WTC11 (cell line): ENCODE data around the gene ZNF576. TPM values are rescaled to one million over a fixed set of nuclear protein-coding genes. Genes with fewer than 3 reads are reported as not detected.

Experiments used
- ATAC-seq: fragments of 200-7000 bp; cut with Tn5 transposase; 2 replicates; pipeline ENCODE4 v1.10.0; 2021; ENCODE audit warnings: mild to moderate bottlenecking, moderate library complexity
- CTCF ChIA-PET: fragments of 300-600 bp; sonication (Branson Sonifier 250); formaldehyde crosslinking; loops from one replicate; lab custom pipeline; 2021; ENCODE audit warnings: antibody characterized with exemption; lab: Charles Lee
- POLR2A ChIA-PET: fragments of 350-600 bp; sonication (Branson Sonifier 250); formaldehyde crosslinking; loops from one replicate; lab custom pipeline; 2021; ENCODE audit warnings: antibody characterized with exemption; lab: Charles Lee
- DNase-seq: peaks from one replicate; pipeline ENCODE4 v3.0.0; 2021; ENCODE audit warnings: low spot score
- H3K27ac Mint-ChIP-seq: 2 replicates; pipeline ENCODE4 v1.8.0; 2021; ENCODE audit warnings: mixed read lengths
- H3K27me3 Mint-ChIP-seq: 2 replicates; pipeline ENCODE4 v1.8.0; 2021; ENCODE audit warnings: low read depth, mild to moderate bottlenecking, moderate library complexity, mixed read lengths
- H3K36me3 Mint-ChIP-seq: 2 replicates; pipeline ENCODE4 v1.8.0; 2021; ENCODE audit warnings: mixed read lengths
- H3K4me1 Mint-ChIP-seq: 2 replicates; pipeline ENCODE4 v1.8.0; 2022; ENCODE audit warnings: mixed read lengths
- H3K4me3 Mint-ChIP-seq: 2 replicates; pipeline ENCODE4 v1.8.0; 2021; ENCODE audit warnings: mild to moderate bottlenecking, moderate library complexity, mixed read lengths
- H3K9me3 Mint-ChIP-seq: 2 replicates; pipeline ENCODE4 v1.8.0; 2021; ENCODE audit warnings: mixed read lengths
- ATF1 ChIP-seq: sonication (generic); formaldehyde crosslinking; IDR thresholded peaks from 2 replicates; pipeline ENCODE4 v1.8.1; 2023; ENCODE audit warnings: mild to moderate bottlenecking, moderate library complexity, missing genetic modification reagents
- CREM ChIP-seq: sonication (generic); formaldehyde crosslinking; IDR thresholded peaks from 2 replicates; pipeline ENCODE4 v1.8.1; 2022; ENCODE audit warnings: mild to moderate bottlenecking, missing genetic modification reagents, moderate library complexity
- ETV6 ChIP-seq: sonication (generic); formaldehyde crosslinking; IDR thresholded peaks from 2 replicates; pipeline ENCODE4 v1.8.1; 2022; ENCODE audit warnings: mild to moderate bottlenecking, missing genetic modification reagents
- FOXP1 ChIP-seq: sonication (generic); formaldehyde crosslinking; IDR thresholded peaks from 2 replicates; pipeline ENCODE4 v1.8.0; 2022; ENCODE audit warnings: missing genetic modification reagents, mild to moderate bottlenecking, moderate library complexity, borderline replicate concordance
- HMGA2 ChIP-seq: fragments of 250-450 bp; sonication (Bioruptor Pico); IDR thresholded peaks from 2 replicates; pipeline ENCODE4 v1.4.0; 2021; ENCODE audit warnings: mild to moderate bottlenecking, moderate library complexity
- NR1H2 ChIP-seq: sonication (generic); formaldehyde crosslinking; IDR thresholded peaks from 2 replicates; pipeline ENCODE4 v1.9.0; 2021; ENCODE audit warnings: mild to moderate bottlenecking, moderate library complexity, missing genetic modification reagents
- OVOL2 ChIP-seq: fragments of 250-450 bp; sonication (Bioruptor Pico); IDR thresholded peaks from 2 replicates; pipeline ENCODE4 v1.9.0; 2021; ENCODE audit warnings: mild to moderate bottlenecking, borderline replicate concordance
- ZNF232 ChIP-seq: sonication (generic); formaldehyde crosslinking; IDR thresholded peaks from 2 replicates; pipeline ENCODE4 v1.8.0; 2022; ENCODE audit warnings: mild to moderate bottlenecking, missing genetic modification reagents
- total RNA-seq: library from RNA; stranded (reverse); gene quantifications from 3 replicates; pipeline ENCODE4 v1.2.3, GENCODE V29; 2021
- TF ChIP-seq, protein P1 (sequence below): sonication (generic); formaldehyde crosslinking; IDR thresholded peaks from 2 replicates; pipeline ENCODE4 v1.8.1; 2023; ENCODE audit warnings: mild to moderate bottlenecking, moderate library complexity, missing genetic modification reagents
- TF ChIP-seq, protein P2 (sequence below): fragments of 250-450 bp; sonication (Bioruptor Pico); IDR thresholded peaks from 2 replicates; pipeline ENCODE4 v2.1.2; 2022; ENCODE audit warnings: mild to moderate bottlenecking, moderate library complexity
- TF ChIP-seq, protein P3 (sequence below): sonication (generic); formaldehyde crosslinking; IDR thresholded peaks from 2 replicates; pipeline ENCODE4 v1.8.1; 2022; ENCODE audit warnings: mild to moderate bottlenecking, moderate library complexity, missing genetic modification reagents
- TF ChIP-seq, protein P4 (sequence below): sonication (generic); formaldehyde crosslinking; IDR thresholded peaks from 2 replicates; pipeline ENCODE4 v1.8.1; 2022; ENCODE audit warnings: mild to moderate bottlenecking, missing genetic modification reagents, moderate library complexity, borderline replicate concordance
- TF ChIP-seq, protein P5 (sequence below): sonication (generic); formaldehyde crosslinking; IDR thresholded peaks from 2 replicates; pipeline ENCODE4 v1.8.0; 2023; ENCODE audit warnings: missing genetic modification reagents
- TF ChIP-seq, protein P6 (sequence below): sonication (generic); formaldehyde crosslinking; IDR thresholded peaks from 2 replicates; pipeline ENCODE4 v1.8.0; 2023; ENCODE audit warnings: missing genetic modification reagents, mild to moderate bottlenecking, borderline replicate concordance

The ZNF576 gene
- total RNA-seq, 1 experiment from 2014 or later = 15.9 TPM

DNA sequence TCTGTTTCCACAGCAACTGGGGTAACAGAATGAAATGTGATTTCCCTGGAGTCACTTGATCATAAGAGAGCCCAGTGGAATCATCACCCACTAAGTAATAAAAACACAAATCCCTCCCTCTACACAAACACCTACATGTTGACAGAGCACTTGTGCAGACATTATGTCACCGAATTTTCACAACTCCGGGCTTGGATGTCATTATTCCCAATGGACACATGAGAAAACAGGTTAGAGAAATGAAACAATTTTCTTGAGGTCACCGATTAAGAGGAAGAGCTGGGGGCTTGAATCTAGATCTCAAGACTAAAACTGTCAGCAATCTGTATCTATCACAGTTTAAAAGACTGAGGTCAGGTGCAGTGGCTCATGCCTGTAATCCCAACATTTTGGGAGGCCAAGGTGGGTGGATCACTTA lies 24.2 kb upstream of the ZNF576 start:
- CTCF ChIA-PET = interaction anchor here (2.5 to 2.8 kb wide), 2 partner anchors 23 to 37 kb away, joined by 14 to 16 read pairs; partner anchors contain the start of genes IRGQ and ZNF576
- Mint-ChIP-seq H3K27ac (no peak overlapping the region), H3K27me3 (no peaks in the 10 kb centered on the region; the same call in 1 of the 2 replicates), H3K36me3 (no peaks in the 10 kb centered on the region; the same call in 1 of the 2 replicates), H3K4me3 (no peak overlapping the region), H3K9me3 (no peaks in the 10 kb centered on the region), H3K4me1 (peaks cover 24% of the 10 kb centered on the region)
- TF ChIP-seq CREM = no peak
- TF ChIP-seq, protein P1, sequence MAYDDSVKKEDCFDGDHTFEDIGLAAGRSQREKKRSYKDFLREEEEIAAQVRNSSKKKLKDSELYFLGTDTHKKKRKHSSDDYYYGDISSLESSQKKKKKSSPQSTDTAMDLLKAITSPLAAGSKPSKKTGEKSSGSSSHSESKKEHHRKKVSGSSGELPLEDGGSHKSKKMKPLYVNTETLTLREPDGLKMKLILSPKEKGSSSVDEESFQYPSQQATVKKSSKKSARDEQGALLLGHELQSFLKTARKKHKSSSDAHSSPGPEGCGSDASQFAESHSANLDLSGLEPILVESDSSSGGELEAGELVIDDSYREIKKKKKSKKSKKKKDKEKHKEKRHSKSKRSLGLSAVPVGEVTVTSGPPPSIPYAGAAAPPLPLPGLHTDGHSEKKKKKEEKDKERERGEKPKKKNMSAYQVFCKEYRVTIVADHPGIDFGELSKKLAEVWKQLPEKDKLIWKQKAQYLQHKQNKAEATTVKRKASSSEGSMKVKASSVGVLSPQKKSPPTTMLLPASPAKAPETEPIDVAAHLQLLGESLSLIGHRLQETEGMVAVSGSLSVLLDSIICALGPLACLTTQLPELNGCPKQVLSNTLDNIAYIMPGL (CRISPR knock-in tag) = no peak
- TF ChIP-seq ZNF232 (CRISPR knock-in tag) = no peak
- no peak for TF ChIP-seq OVOL2 (CRISPR knock-in tag)
- TF ChIP-seq, protein P2, sequence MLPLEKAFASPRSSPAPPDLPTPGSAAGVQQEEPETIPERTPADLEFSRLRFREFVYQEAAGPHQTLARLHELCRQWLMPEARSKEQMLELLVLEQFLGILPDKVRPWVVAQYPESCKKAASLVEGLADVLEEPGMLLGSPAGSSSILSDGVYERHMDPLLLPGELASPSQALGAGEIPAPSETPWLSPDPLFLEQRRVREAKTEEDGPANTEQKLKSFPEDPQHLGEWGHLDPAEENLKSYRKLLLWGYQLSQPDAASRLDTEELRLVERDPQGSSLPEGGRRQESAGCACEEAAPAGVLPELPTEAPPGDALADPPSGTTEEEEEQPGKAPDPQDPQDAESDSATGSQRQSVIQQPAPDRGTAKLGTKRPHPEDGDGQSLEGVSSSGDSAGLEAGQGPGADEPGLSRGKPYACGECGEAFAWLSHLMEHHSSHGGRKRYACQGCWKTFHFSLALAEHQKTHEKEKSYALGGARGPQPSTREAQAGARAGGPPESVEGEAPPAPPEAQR (CRISPR knock-in tag) = no peak
- TF ChIP-seq FOXP1 (CRISPR knock-in tag) = no peak
- TF ChIP-seq, protein P3, sequence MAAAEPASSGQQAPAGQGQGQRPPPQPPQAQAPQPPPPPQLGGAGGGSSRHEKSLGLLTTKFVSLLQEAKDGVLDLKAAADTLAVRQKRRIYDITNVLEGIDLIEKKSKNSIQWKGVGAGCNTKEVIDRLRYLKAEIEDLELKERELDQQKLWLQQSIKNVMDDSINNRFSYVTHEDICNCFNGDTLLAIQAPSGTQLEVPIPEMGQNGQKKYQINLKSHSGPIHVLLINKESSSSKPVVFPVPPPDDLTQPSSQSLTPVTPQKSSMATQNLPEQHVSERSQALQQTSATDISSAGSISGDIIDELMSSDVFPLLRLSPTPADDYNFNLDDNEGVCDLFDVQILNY (CRISPR knock-in tag) = no peak
- TF ChIP-seq, protein P4, sequence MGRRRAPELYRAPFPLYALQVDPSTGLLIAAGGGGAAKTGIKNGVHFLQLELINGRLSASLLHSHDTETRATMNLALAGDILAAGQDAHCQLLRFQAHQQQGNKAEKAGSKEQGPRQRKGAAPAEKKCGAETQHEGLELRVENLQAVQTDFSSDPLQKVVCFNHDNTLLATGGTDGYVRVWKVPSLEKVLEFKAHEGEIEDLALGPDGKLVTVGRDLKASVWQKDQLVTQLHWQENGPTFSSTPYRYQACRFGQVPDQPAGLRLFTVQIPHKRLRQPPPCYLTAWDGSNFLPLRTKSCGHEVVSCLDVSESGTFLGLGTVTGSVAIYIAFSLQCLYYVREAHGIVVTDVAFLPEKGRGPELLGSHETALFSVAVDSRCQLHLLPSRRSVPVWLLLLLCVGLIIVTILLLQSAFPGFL (CRISPR knock-in tag) = no peak
- TF ChIP-seq, protein P5, sequence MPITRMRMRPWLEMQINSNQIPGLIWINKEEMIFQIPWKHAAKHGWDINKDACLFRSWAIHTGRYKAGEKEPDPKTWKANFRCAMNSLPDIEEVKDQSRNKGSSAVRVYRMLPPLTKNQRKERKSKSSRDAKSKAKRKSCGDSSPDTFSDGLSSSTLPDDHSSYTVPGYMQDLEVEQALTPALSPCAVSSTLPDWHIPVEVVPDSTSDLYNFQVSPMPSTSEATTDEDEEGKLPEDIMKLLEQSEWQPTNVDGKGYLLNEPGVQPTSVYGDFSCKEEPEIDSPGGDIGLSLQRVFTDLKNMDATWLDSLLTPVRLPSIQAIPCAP (CRISPR knock-in tag) = no peak
- TF ChIP-seq, protein P6, sequence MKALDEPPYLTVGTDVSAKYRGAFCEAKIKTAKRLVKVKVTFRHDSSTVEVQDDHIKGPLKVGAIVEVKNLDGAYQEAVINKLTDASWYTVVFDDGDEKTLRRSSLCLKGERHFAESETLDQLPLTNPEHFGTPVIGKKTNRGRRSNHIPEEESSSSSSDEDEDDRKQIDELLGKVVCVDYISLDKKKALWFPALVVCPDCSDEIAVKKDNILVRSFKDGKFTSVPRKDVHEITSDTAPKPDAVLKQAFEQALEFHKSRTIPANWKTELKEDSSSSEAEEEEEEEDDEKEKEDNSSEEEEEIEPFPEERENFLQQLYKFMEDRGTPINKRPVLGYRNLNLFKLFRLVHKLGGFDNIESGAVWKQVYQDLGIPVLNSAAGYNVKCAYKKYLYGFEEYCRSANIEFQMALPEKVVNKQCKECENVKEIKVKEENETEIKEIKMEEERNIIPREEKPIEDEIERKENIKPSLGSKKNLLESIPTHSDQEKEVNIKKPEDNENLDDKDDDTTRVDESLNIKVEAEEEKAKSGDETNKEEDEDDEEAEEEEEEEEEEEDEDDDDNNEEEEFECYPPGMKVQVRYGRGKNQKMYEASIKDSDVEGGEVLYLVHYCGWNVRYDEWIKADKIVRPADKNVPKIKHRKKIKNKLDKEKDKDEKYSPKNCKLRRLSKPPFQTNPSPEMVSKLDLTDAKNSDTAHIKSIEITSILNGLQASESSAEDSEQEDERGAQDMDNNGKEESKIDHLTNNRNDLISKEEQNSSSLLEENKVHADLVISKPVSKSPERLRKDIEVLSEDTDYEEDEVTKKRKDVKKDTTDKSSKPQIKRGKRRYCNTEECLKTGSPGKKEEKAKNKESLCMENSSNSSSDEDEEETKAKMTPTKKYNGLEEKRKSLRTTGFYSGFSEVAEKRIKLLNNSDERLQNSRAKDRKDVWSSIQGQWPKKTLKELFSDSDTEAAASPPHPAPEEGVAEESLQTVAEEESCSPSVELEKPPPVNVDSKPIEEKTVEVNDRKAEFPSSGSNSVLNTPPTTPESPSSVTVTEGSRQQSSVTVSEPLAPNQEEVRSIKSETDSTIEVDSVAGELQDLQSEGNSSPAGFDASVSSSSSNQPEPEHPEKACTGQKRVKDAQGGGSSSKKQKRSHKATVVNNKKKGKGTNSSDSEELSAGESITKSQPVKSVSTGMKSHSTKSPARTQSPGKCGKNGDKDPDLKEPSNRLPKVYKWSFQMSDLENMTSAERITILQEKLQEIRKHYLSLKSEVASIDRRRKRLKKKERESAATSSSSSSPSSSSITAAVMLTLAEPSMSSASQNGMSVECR (CRISPR knock-in tag) = no peak
- no peak for TF ChIP-seq HMGA2 (CRISPR knock-in tag)
- no peak for TF ChIP-seq ATF1 (CRISPR knock-in tag)
- TF ChIP-seq NR1H2 (CRISPR knock-in tag) = no peak
- no peak for TF ChIP-seq ETV6 (CRISPR knock-in tag)
- ATAC-seq (no peak), DNase-seq (no peak)
- POLR2A ChIA-PET = no interaction called here
